GM23338 (cell line): ENCODE results near the gene TIMM22. TPM values are rescaled to one million over a fixed set of nuclear protein-coding genes. Genes with fewer than 3 reads are reported as not detected.

Source experiments
- ATAC-seq: fragments of 200-7000 bp; cut with Tn5 transposase; 3 replicates; pipeline ENCODE4 v1.9.1; 2020
- DNase-seq: peaks from one replicate; pipeline ENCODE4 v3.0.0-alpha.2; 2015; ENCODE audit warnings: low spot score
- H2AFZ ChIP-seq: fragments of 200-600 bp; sonication (generic); 2 replicates; pipeline ENCODE4 v1.8.0; 2016; ENCODE audit warnings: antibody characterized with exemption, mild to moderate bottlenecking, moderate library complexity
- H3F3A ChIP-seq: fragments of 200-600 bp; sonication (generic); replicated peaks from 2 replicates; pipeline ENCODE4 v1.8.0; 2017; ENCODE audit warnings: antibody characterized with exemption, mixed run types, low read depth
- H3K27ac ChIP-seq: fragments of 200-600 bp; sonication (generic); 2 replicates; pipeline ENCODE4 v1.6.1; 2016; ENCODE audit warnings: low read depth
- H3K27me3 ChIP-seq: fragments of 200-600 bp; sonication (generic); 2 replicates; pipeline ENCODE4 v1.8.0; 2016; ENCODE audit warnings: mild to moderate bottlenecking, mixed run types, moderate library complexity; ENCODE audit not compliant: insufficient read depth
- H3K36me3 ChIP-seq: fragments of 200-600 bp; sonication (generic); 2 replicates; pipeline ENCODE4 v1.8.0; 2016; ENCODE audit warnings: mild to moderate bottlenecking; ENCODE audit not compliant: insufficient read depth
- H3K4me1 ChIP-seq: fragments of 200-600 bp; sonication (generic); 2 replicates; pipeline ENCODE4 v1.8.0; 2016; ENCODE audit warnings: mild to moderate bottlenecking, moderate library complexity; ENCODE audit not compliant: insufficient read depth
- H3K4me2 ChIP-seq: fragments of 200-600 bp; sonication (generic); 2 replicates; pipeline ENCODE4 v1.7.1; 2017; ENCODE audit warnings: mixed run types
- H3K4me3 ChIP-seq: fragments of 200-600 bp; sonication (generic); 2 replicates; pipeline ENCODE4 v1.6.1; 2016; ENCODE audit warnings: mixed run types
- H3K79me2 ChIP-seq: fragments of 200-600 bp; sonication (generic); replicated peaks from 2 replicates; pipeline ENCODE4 v1.8.0; 2017; ENCODE audit warnings: mild to moderate bottlenecking; ENCODE audit not compliant: insufficient read depth
- H3K9me2 ChIP-seq: fragments of 200-600 bp; sonication (generic); 2 replicates; pipeline ENCODE4 v1.8.0; 2017; ENCODE audit not compliant: insufficient read depth
- H4K20me1 ChIP-seq: fragments of 200-600 bp; sonication (generic); replicated peaks from 2 replicates; pipeline ENCODE4 v1.8.0; 2017; ENCODE audit warnings: mild to moderate bottlenecking; ENCODE audit not compliant: insufficient read depth
- H3K27ac Mint-ChIP-seq: 2 replicates; pipeline ENCODE4 v1.8.0; 2020; ENCODE audit warnings: inconsistent platforms, mild to moderate bottlenecking, moderate library complexity, mixed read lengths
- H3K27me3 Mint-ChIP-seq: 3 replicates; pipeline ENCODE4 v1.8.0; 2022; ENCODE audit warnings: low read depth, mild to moderate bottlenecking, moderate library complexity, mixed read lengths, inconsistent platforms; ENCODE audit not compliant: insufficient read depth, poor library complexity
- H3K36me3 Mint-ChIP-seq: 3 replicates; pipeline ENCODE4 v1.8.0; 2021; ENCODE audit warnings: low read depth, mild to moderate bottlenecking, inconsistent platforms, moderate library complexity, mixed read lengths
- H3K4me1 Mint-ChIP-seq: 3 replicates; pipeline ENCODE4 v1.8.0; 2020; ENCODE audit warnings: mild to moderate bottlenecking, inconsistent platforms, mixed read lengths
- H3K4me3 Mint-ChIP-seq: 3 replicates; pipeline ENCODE4 v1.8.0; 2021; ENCODE audit warnings: moderate library complexity, mild to moderate bottlenecking, inconsistent platforms, mixed read lengths
- H3K9me3 Mint-ChIP-seq: 3 replicates; pipeline ENCODE4 v1.8.0; 2020; ENCODE audit warnings: moderate library complexity, mild to moderate bottlenecking, inconsistent platforms, mixed read lengths
- CREB1 ChIP-seq: fragments of 250-450 bp; sonication (Bioruptor Pico); IDR thresholded peaks from 2 replicates; pipeline ENCODE4 v1.5.0; 2020; ENCODE audit warnings: low read depth, mild to moderate bottlenecking, moderate library complexity
- EZH2 ChIP-seq: fragments of 200-600 bp; sonication (generic); IDR thresholded peaks from one replicate; pipeline ENCODE4 v1.8.0; 2017; ENCODE audit warnings: antibody characterized with exemption, mild to moderate bottlenecking, low read depth; ENCODE audit not compliant: unreplicated experiment
- EZH2phosphoT487 ChIP-seq: fragments of 200-600 bp; sonication (generic); IDR thresholded peaks from one replicate; pipeline ENCODE4 v1.8.1; 2018; ENCODE audit warnings: antibody characterized with exemption; ENCODE audit not compliant: unreplicated experiment
- JUNB ChIP-seq: IDR thresholded peaks from one replicate; pipeline ENCODE4 v1.6.1; 2016; ENCODE audit warnings: antibody characterized with exemption; ENCODE audit not compliant: unreplicated experiment
- NANOG ChIP-seq: IDR thresholded peaks from 2 replicates; pipeline ENCODE4 v1.6.1; 2016; ENCODE audit warnings: antibody characterized with exemption, borderline replicate concordance
- POLR2AphosphoS5 ChIP-seq: IDR thresholded peaks from 2 replicates; pipeline ENCODE4 v1.6.1; 2016; ENCODE audit warnings: antibody characterized with exemption, low read depth
- STAT1 ChIP-seq: IDR thresholded peaks from one replicate; pipeline ENCODE4 v1.6.1; 2016; ENCODE audit warnings: antibody characterized with exemption; ENCODE audit not compliant: unreplicated experiment
- ZNF114 ChIP-seq: fragments of 250-450 bp; sonication (Bioruptor Pico); IDR thresholded peaks from 2 replicates; pipeline ENCODE4 v1.5.0; 2020; ENCODE audit warnings: mild to moderate bottlenecking, moderate library complexity
- ZNF331 ChIP-seq: fragments of 250-450 bp; sonication (Bioruptor Pico); IDR thresholded peaks from 2 replicates; pipeline ENCODE4 v1.5.0; 2020; ENCODE audit warnings: low read depth, mild to moderate bottlenecking, moderate library complexity
- polyA plus RNA-seq: library from polyadenylated mRNA; unstranded; fragments of >200 nt; fragmentation: Nextera tagmentation; extraction: Ambion mirVana; gene quantifications from 2 replicates; pipeline ENCODE4 v1.2.1, GENCODE V29; 2016
- total RNA-seq: library from RNA; depleted of rRNA; stranded (reverse); fragments of >200 nt; shearing (Covaris generic); gene quantifications from 2 replicates; pipeline ENCODE4 v1.2.3, GENCODE V29; 2014
- TF ChIP-seq, protein P1 (sequence below): IDR thresholded peaks from 2 replicates; pipeline ENCODE4 v1.6.1; 2016; ENCODE audit warnings: antibody characterized with exemption
- TF ChIP-seq, protein P2 (sequence below), 2 experiments: fragments of 200-600 bp in 1 of 2; sonication (generic) in 1 of 2; conservative IDR thresholded peaks; 2 replicates each; pipeline versions ENCODE4 v1.5.1 to v1.6.1; 2016 to 2017; ENCODE audit warnings: antibody characterized with exemption in 2 of 2, low read depth in 2 of 2, mild to moderate bottlenecking in 2 of 2, moderate library complexity in 1 of 2
- TF ChIP-seq, protein P3 (sequence below): IDR thresholded peaks from one replicate; pipeline ENCODE4 v1.6.1; 2018; ENCODE audit warnings: antibody characterized with exemption; ENCODE audit not compliant: unreplicated experiment
- TF ChIP-seq, protein P4 (sequence below): fragments of 250-450 bp; sonication (Bioruptor Pico); IDR thresholded peaks from 2 replicates; pipeline ENCODE4 v1.5.0; 2020; ENCODE audit warnings: mild to moderate bottlenecking, moderate library complexity

TIMM22 gene
- total and polyA plus RNA-seq, 2 experiments from 2014 or later: 21.9 to 24.4 TPM

GRCh38 chr17:1003633-1003971, 6.7 kb downstream of the TIMM22 start:
- H3K4me3 Mint-ChIP-seq: no peak overlapping the region
- TF ChIP-seq EZH2: no peak
- no peak for TF ChIP-seq EZH2phosphoT487
- TF ChIP-seq POLR2AphosphoS5: no peak
- TF ChIP-seq ZNF331: no peak
- TF ChIP-seq, protein P1, sequence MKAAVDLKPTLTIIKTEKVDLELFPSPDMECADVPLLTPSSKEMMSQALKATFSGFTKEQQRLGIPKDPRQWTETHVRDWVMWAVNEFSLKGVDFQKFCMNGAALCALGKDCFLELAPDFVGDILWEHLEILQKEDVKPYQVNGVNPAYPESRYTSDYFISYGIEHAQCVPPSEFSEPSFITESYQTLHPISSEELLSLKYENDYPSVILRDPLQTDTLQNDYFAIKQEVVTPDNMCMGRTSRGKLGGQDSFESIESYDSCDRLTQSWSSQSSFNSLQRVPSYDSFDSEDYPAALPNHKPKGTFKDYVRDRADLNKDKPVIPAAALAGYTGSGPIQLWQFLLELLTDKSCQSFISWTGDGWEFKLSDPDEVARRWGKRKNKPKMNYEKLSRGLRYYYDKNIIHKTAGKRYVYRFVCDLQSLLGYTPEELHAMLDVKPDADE: no peak
- TF ChIP-seq, protein P2, sequence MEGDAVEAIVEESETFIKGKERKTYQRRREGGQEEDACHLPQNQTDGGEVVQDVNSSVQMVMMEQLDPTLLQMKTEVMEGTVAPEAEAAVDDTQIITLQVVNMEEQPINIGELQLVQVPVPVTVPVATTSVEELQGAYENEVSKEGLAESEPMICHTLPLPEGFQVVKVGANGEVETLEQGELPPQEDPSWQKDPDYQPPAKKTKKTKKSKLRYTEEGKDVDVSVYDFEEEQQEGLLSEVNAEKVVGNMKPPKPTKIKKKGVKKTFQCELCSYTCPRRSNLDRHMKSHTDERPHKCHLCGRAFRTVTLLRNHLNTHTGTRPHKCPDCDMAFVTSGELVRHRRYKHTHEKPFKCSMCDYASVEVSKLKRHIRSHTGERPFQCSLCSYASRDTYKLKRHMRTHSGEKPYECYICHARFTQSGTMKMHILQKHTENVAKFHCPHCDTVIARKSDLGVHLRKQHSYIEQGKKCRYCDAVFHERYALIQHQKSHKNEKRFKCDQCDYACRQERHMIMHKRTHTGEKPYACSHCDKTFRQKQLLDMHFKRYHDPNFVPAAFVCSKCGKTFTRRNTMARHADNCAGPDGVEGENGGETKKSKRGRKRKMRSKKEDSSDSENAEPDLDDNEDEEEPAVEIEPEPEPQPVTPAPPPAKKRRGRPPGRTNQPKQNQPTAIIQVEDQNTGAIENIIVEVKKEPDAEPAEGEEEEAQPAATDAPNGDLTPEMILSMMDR (conservative IDR thresholded peaks at IDR 0.05; ENCODE audit: low read depth in 2 of 2): no peak
- TF ChIP-seq, protein P3, sequence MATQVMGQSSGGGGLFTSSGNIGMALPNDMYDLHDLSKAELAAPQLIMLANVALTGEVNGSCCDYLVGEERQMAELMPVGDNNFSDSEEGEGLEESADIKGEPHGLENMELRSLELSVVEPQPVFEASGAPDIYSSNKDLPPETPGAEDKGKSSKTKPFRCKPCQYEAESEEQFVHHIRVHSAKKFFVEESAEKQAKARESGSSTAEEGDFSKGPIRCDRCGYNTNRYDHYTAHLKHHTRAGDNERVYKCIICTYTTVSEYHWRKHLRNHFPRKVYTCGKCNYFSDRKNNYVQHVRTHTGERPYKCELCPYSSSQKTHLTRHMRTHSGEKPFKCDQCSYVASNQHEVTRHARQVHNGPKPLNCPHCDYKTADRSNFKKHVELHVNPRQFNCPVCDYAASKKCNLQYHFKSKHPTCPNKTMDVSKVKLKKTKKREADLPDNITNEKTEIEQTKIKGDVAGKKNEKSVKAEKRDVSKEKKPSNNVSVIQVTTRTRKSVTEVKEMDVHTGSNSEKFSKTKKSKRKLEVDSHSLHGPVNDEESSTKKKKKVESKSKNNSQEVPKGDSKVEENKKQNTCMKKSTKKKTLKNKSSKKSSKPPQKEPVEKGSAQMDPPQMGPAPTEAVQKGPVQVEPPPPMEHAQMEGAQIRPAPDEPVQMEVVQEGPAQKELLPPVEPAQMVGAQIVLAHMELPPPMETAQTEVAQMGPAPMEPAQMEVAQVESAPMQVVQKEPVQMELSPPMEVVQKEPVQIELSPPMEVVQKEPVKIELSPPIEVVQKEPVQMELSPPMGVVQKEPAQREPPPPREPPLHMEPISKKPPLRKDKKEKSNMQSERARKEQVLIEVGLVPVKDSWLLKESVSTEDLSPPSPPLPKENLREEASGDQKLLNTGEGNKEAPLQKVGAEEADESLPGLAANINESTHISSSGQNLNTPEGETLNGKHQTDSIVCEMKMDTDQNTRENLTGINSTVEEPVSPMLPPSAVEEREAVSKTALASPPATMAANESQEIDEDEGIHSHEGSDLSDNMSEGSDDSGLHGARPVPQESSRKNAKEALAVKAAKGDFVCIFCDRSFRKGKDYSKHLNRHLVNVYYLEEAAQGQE: no peak
- no peak for TF ChIP-seq JUNB
- no peak for TF ChIP-seq NANOG
- no peak for TF ChIP-seq STAT1
- no peak for TF ChIP-seq ZNF114 (CRISPR knock-in tag)
- TF ChIP-seq, protein P4, sequence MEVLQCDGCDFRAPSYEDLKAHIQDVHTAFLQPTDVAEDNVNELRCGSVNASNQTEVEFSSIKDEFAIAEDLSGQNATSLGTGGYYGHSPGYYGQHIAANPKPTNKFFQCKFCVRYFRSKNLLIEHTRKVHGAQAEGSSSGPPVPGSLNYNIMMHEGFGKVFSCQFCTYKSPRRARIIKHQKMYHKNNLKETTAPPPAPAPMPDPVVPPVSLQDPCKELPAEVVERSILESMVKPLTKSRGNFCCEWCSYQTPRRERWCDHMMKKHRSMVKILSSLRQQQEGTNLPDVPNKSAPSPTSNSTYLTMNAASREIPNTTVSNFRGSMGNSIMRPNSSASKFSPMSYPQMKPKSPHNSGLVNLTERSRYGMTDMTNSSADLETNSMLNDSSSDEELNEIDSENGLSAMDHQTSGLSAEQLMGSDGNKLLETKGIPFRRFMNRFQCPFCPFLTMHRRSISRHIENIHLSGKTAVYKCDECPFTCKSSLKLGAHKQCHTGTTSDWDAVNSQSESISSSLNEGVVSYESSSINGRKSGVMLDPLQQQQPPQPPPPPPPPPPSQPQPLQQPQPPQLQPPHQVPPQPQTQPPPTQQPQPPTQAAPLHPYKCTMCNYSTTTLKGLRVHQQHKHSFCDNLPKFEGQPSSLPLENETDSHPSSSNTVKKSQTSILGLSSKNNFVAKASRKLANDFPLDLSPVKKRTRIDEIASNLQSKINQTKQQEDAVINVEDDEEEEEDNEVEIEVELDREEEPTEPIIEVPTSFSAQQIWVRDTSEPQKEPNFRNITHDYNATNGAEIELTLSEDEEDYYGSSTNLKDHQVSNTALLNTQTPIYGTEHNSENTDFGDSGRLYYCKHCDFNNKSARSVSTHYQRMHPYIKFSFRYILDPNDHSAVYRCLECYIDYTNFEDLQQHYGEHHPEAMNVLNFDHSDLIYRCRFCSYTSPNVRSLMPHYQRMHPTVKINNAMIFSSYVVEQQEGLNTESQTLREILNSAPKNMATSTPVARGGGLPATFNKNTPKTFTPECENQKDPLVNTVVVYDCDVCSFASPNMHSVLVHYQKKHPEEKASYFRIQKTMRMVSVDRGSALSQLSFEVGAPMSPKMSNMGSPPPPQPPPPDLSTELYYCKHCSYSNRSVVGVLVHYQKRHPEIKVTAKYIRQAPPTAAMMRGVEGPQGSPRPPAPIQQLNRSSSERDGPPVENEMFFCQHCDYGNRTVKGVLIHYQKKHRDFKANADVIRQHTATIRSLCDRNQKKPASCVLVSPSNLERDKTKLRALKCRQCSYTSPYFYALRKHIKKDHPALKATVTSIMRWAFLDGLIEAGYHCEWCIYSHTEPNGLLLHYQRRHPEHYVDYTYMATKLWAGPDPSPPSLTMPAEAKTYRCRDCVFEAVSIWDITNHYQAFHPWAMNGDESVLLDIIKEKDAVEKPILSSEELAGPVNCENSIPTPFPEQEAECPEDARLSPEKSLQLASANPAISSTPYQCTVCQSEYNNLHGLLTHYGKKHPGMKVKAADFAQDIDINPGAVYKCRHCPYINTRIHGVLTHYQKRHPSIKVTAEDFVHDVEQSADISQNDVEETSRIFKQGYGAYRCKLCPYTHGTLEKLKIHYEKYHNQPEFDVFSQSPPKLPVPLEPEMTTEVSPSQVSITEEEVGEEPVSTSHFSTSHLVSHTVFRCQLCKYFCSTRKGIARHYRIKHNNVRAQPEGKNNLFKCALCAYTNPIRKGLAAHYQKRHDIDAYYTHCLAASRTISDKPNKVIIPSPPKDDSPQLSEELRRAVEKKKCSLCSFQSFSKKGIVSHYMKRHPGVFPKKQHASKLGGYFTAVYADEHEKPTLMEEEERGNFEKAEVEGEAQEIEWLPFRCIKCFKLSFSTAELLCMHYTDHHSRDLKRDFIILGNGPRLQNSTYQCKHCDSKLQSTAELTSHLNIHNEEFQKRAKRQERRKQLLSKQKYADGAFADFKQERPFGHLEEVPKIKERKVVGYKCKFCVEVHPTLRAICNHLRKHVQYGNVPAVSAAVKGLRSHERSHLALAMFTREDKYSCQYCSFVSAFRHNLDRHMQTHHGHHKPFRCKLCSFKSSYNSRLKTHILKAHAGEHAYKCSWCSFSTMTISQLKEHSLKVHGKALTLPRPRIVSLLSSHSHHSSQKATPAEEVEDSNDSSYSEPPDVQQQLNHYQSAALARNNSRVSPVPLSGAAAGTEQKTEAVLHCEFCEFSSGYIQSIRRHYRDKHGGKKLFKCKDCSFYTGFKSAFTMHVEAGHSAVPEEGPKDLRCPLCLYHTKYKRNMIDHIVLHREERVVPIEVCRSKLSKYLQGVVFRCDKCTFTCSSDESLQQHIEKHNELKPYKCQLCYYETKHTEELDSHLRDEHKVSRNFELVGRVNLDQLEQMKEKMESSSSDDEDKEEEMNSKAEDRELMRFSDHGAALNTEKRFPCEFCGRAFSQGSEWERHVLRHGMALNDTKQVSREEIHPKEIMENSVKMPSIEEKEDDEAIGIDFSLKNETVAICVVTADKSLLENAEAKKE (CRISPR knock-in tag): no peak
- TF ChIP-seq CREB1: no peak
- no peaks in the 10 kb centered on the region for H3K9me2 ChIP-seq
- H3K36me3 Mint-ChIP-seq: peaks cover 49% of the 10 kb centered on the region
- ATAC-seq (no peak), DNase-seq (no peak)
- H3K27me3 Mint-ChIP-seq: peaks cover 5% of the 10 kb centered on the region
- no peak overlapping the region for H2AFZ ChIP-seq
- H3K27ac ChIP-seq: no peak overlapping the region
- no peak overlapping the region for H3K4me2 ChIP-seq
- H3K79me2 ChIP-seq: peaks cover 4% of the 10 kb centered on the region; the same call in 1 of the 2 replicates
- no peaks in the 10 kb centered on the region for H3K4me1 ChIP-seq
- H3K27me3 ChIP-seq: no peaks in the 10 kb centered on the region
- no peak overlapping the region for H3K27ac Mint-ChIP-seq
- H3K9me3 Mint-ChIP-seq: no peaks in the 10 kb centered on the region; the same call in 2 of the 3 replicates
- peaks cover 23% of the 10 kb centered on the region; the same call in 1 of the 2 replicates for H3K36me3 ChIP-seq
- H3K4me1 Mint-ChIP-seq: peaks cover 16% of the 10 kb centered on the region
- peaks cover 16% of the 10 kb centered on the region for H4K20me1 ChIP-seq
- H3F3A ChIP-seq: peaks cover 16% of the 10 kb centered on the region
- no peak overlapping the region for H3K4me3 ChIP-seq
